Keratinocyte (primary cell): Measurements from ENCODE around the gene PLBD2. TPM values are rescaled to one million over a fixed set of nuclear protein-coding genes. Genes with fewer than 3 reads are reported as not detected.

ENCODE experiments used
- DNase-seq: peaks from one replicate; pipeline ENCODE4 v3.0.0-alpha.2; 2011; ENCODE audit warnings: low read depth, missing footprints, low spot score
- FAIRE-seq: peaks from 2 replicates; lab custom pipeline; 2011; peaks lifted over from hg19 to GRCh38; lab: Jason Lieb, UNC
- H2AFZ ChIP-seq: 2 replicates; pipeline ENCODE4 v1.6.0; 2012; ENCODE audit warnings: low read length, control low read depth, inconsistent platforms; ENCODE audit not compliant: control insufficient read depth
- H3K27ac ChIP-seq: 2 replicates; pipeline ENCODE4 v1.5.1; 2011; ENCODE audit warnings: low read length; ENCODE audit not compliant: control insufficient read depth, insufficient read depth
- H3K27me3 ChIP-seq: 3 replicates; pipeline ENCODE4 v1.6.0; 2011; ENCODE audit warnings: low read length; ENCODE audit not compliant: control insufficient read depth, insufficient read depth; ENCODE audit errors: extremely low read depth
- H3K36me3 ChIP-seq, 2 experiments: 2 replicates in 1 of 2; 3 replicates in 1 of 2; pipeline ENCODE4 v1.5.1; 2011; ENCODE audit warnings: low read length in 2 of 2, mild to moderate bottlenecking in 1 of 2; ENCODE audit not compliant: control insufficient read depth in 2 of 2, insufficient read depth in 2 of 2; ENCODE audit errors: extremely low read depth in 1 of 2
- H3K4me1 ChIP-seq: 3 replicates; pipeline ENCODE4 v1.5.1; 2011; ENCODE audit warnings: low read length; ENCODE audit not compliant: control insufficient read depth, insufficient read depth; ENCODE audit errors: extremely low read depth
- H3K4me2 ChIP-seq: 3 replicates; pipeline ENCODE4 v1.6.0; 2011; ENCODE audit warnings: low read depth, low read length; ENCODE audit not compliant: control insufficient read depth, insufficient read depth; ENCODE audit errors: extremely low read depth
- H3K4me3 ChIP-seq, 3 experiments: fragments of 200-600 bp in 1 of 3; sonication (generic) in 1 of 3; 2 replicates in 2 of 3; 3 replicates in 1 of 3; pipeline ENCODE4 v1.5.1; 2011 to 2016; ENCODE audit warnings: low read length in 3 of 3, mild to moderate bottlenecking in 3 of 3, control low read depth in 2 of 3, inconsistent platforms in 1 of 3, low read depth in 1 of 3, mixed read lengths in 1 of 3, mixed run types in 1 of 3, moderate library complexity in 1 of 3; ENCODE audit not compliant: control insufficient read depth in 2 of 3, insufficient read depth in 2 of 3; ENCODE audit errors: extremely low read depth in 1 of 3
- H3K79me2 ChIP-seq: 2 replicates; pipeline ENCODE4 v1.6.0; 2012; ENCODE audit warnings: low read length; ENCODE audit not compliant: control insufficient read depth, insufficient read depth
- H3K9ac ChIP-seq: 3 replicates; pipeline ENCODE4 v1.6.0; 2011; ENCODE audit warnings: low read length; ENCODE audit not compliant: control insufficient read depth, insufficient read depth; ENCODE audit errors: extremely low read depth
- H3K9me1 ChIP-seq: 3 replicates; pipeline ENCODE4 v1.6.0; 2011; ENCODE audit warnings: low read length; ENCODE audit not compliant: control insufficient read depth, insufficient read depth; ENCODE audit errors: extremely low read depth
- H3K9me3 ChIP-seq: 2 replicates; pipeline ENCODE4 v1.5.1; 2012; ENCODE audit warnings: low read depth, low read length; ENCODE audit not compliant: control insufficient read depth
- H4K20me1 ChIP-seq: 3 replicates; pipeline ENCODE4 v1.6.0; 2011; ENCODE audit warnings: low read length; ENCODE audit not compliant: control insufficient read depth, insufficient read depth; ENCODE audit errors: extremely low read depth
- CTCF ChIP-seq, 3 experiments: IDR thresholded peaks in 1 of 3; conservative IDR thresholded peaks in 1 of 3; optimal IDR thresholded peaks in 1 of 3; 2 replicates in 2 of 3; 3 replicates in 1 of 3; pipeline versions ENCODE3 to v1.5.1; 2011; ENCODE audit warnings: low read length in 3 of 3, mild to moderate bottlenecking in 3 of 3, moderate library complexity in 2 of 3, control low read depth in 1 of 3, inconsistent platforms in 1 of 3; ENCODE audit not compliant: insufficient read depth in 2 of 3; ENCODE audit errors: extremely low read depth in 1 of 3
- EZH2 ChIP-seq: IDR thresholded peaks from one replicate; pipeline ENCODE4 v1.6.1; 2012; ENCODE audit warnings: inconsistent platforms, mild to moderate bottlenecking, low read length, moderate library complexity
- dilution Hi-C: fragments of 300-500 bp; cut with MboI; formaldehyde crosslinking; loops from one replicate; pipeline ENCODE4 v1.7.0; 2020; ENCODE audit warnings: low sequenced_read_pairs; ENCODE audit not compliant: extremely low pct_ligation_motif_present
- polyA plus RNA-seq, 5 experiments: library from polyadenylated mRNA; depleted of rRNA in 3 of 5; stranded (reverse) in 3 of 5; stranded (forward) in 1 of 5; unstranded in 1 of 5; fragments of >200 nt; gene quantifications; 1 replicate in 1 of 5; 2 replicates in 3 of 5; 3 replicates in 1 of 5; pipeline versions ENCODE4 v1.2.1 to v1.2.3, GENCODE V29; 2011 to 2012; ENCODE audit warnings: missing spikeins in 2 of 5, low read depth in 1 of 5, low replicate concordance in 1 of 5

The PLBD2 gene
- polyA plus RNA-seq, 1 donor (not counting 4 experiments of a cell fraction or from before 2014, with no cell fraction given) = 12.9 TPM

DNA sequence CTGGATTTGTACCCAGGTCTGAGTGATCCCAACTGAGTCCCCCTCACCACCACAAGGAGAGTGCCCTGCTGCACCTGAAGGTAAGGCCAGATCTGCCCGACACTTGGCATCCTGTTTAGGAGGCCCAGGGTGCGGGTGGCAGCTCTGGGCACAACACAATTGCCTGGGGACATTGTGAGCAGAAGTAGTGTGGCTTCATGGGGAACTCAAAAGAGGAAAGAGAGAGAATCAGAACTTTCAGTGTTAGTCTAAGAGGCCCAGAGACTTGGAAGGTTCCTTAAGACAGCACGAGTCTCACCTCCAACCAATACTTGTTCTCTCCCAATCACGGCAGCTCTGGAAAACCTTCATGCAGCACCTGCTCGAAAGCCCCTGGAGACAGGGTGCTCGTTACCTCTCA is 16.9 kb upstream of the PLBD2 start:
- H4K20me1 ChIP-seq = no peaks in the 10 kb centered on the region
- no peak overlapping the region for H3K4me3 ChIP-seq
- no peaks in the 10 kb centered on the region for H3K9me1 ChIP-seq
- no peak for TF ChIP-seq EZH2
- no peak for TF ChIP-seq CTCF (optimal IDR thresholded peaks at IDR 0.05 in 1 of 3, IDR thresholded peaks at IDR 0.05 in 1 of 3, conservative IDR thresholded peaks at IDR 0.05 in 1 of 3; ENCODE audit: extremely low read depth in 1 of 3, insufficient read depth in 2 of 3, low read length in 3 of 3)
- H3K4me1 ChIP-seq = no peaks in the 10 kb centered on the region
- H3K9ac ChIP-seq = no peak overlapping the region
- no peaks in the 10 kb centered on the region for H3K79me2 ChIP-seq
- no peaks in the 10 kb centered on the region for H3K36me3 ChIP-seq
- no peak for DNase-seq
- dilution Hi-C loops = no loop called here
- no peak overlapping the region for H3K27ac ChIP-seq
- FAIRE-seq = no peak
- H3K4me2 ChIP-seq = no peak overlapping the region
- H3K27me3 ChIP-seq = no peaks in the 10 kb centered on the region
- no peaks in the 10 kb centered on the region for H3K9me3 ChIP-seq
- H2AFZ ChIP-seq = no peak overlapping the region

GRCh38 chr12:113345318-113345717 is 13.1 kb upstream of the PLBD2 start:
- Histone ChIP-seq H3K36me3 (no peaks in the 10 kb centered on the region), H3K9me1 (no peaks in the 10 kb centered on the region), H3K9me3 (no peaks in the 10 kb centered on the region), H2AFZ (no peak overlapping the region), H3K27me3 (no peaks in the 10 kb centered on the region), H3K79me2 (no peaks in the 10 kb centered on the region), H3K4me3 (no peak overlapping the region), H3K9ac (no peak overlapping the region), H3K4me2 (no peak overlapping the region), H3K4me1 (no peaks in the 10 kb centered on the region), H3K27ac (no peak overlapping the region), H4K20me1 (no peaks in the 10 kb centered on the region)
- DNase-seq (no peak), FAIRE-seq (no peak)
- dilution Hi-C loops = no loop called here
- TF ChIP-seq EZH2 (no peak), CTCF (optimal IDR thresholded peaks at IDR 0.05 in 1 of 3, IDR thresholded peaks at IDR 0.05 in 1 of 3, conservative IDR thresholded peaks at IDR 0.05 in 1 of 3; ENCODE audit: extremely low read depth in 1 of 3, insufficient read depth in 2 of 3, low read length in 3 of 3) (no peak)
